ENCODE measurements around the gene AMER1. TPM values are rescaled to one million over a fixed set of nuclear protein-coding genes. Genes with fewer than 3 reads are reported as not detected.

Gene AMER1
- polyA plus RNA-seq, 4 donors, result 7.2 to 8.3 (median 8.0) TPM

GRCh38 chrX:64186974-64187761 lies 18.3 kb downstream of the AMER1 start:
- DNase-seq (ENCODE audit: low read depth in 4 of 4, low spot score in 3 of 4), result no peak

GRCh38 chrX:64184396-64184795 lies 21.1 kb downstream of the AMER1 start:
- DNase-seq (ENCODE audit: low read depth in 4 of 4, low spot score in 3 of 4), result no peak

- DNase-seq (ENCODE audit: low read depth in 4 of 4, low spot score in 3 of 4), result no peak
These were observed 23.3 kb downstream of the AMER1 start for GRCh38 chrX:64182208-64182607.

GRCh38 chrX:64176876-64177275 lies 28.6 kb downstream of the AMER1 start:
- DNase-seq (ENCODE audit: low read depth in 4 of 4, low spot score in 3 of 4), result no peak

GRCh38 chrX:64169988-64170387 lies 35.5 kb downstream of the AMER1 start:
- DNase-seq (ENCODE audit: low read depth in 4 of 4, low spot score in 3 of 4), result no peak

GRCh38 chrX:64152857-64153256 lies 52.7 kb downstream of the AMER1 start:
- no peak for DNase-seq (ENCODE audit: low read depth in 4 of 4, low spot score in 3 of 4)

- DNase-seq (ENCODE audit: low read depth in 4 of 4, low spot score in 3 of 4), result no peak
These were observed 53.6 kb downstream of the AMER1 start for GRCh38 chrX:64151911-64152310.

- no peak for DNase-seq (ENCODE audit: low read depth in 4 of 4, low spot score in 3 of 4)
These were observed 54.7 kb downstream of the AMER1 start for GRCh38 chrX:64150775-64151174.

Other genes starting within 250 kb of the AMER1 start
- under 1 TPM; 0.44 to 0.57 (median 0.51) TPM for gene ASB12, start 24.9 kb upstream of the AMER1 start, polyA plus RNA-seq (ENCODE audit: insufficient read length in 4 of 4)
- 1 to 10 TPM; 1.5 to 2.3 (median 1.9) TPM for gene MTMR8, start 189.7 kb upstream of the AMER1 start, polyA plus RNA-seq (ENCODE audit: insufficient read length in 4 of 4)